Activated gamma-delta T cell (primary cell): ENCODE data around the gene RAB17.

Experiments
- DNase-seq: peaks from one replicate; lab custom pipeline; 2025; lab: John Stamatoyannopoulos, UW

The RAB17 gene

GRCh38 chr2:237536617-237537016, 53.9 kb downstream of the RAB17 start:
- DNase-seq = no peak

GRCh38 chr2:237536083-237536415, 54.5 kb downstream of the RAB17 start:
- no peak for DNase-seq

- DNase-seq = no peak
Measured at GRCh38 chr2:237535385-237536082, 55.0 kb downstream of the RAB17 start.

GRCh38 chr2:237534380-237534779, 56.2 kb downstream of the RAB17 start:
- DNase-seq = no peak

GRCh38 chr2:237533668-237534161, 56.8 kb downstream of the RAB17 start:
- DNase-seq = no peak

- DNase-seq = no peak
Measured at GRCh38 chr2:237532160-237532559, 58.4 kb downstream of the RAB17 start.

- DNase-seq = no peak
Measured at GRCh38 chr2:237530472-237531433, 59.8 kb downstream of the RAB17 start.

GRCh38 chr2:237529452-237530402, 60.8 kb downstream of the RAB17 start:
- DNase-seq = no peak

- DNase-seq = no peak
Measured at GRCh38 chr2:237527766-237528165, 62.8 kb downstream of the RAB17 start.

GRCh38 chr2:237527233-237527632, 63.3 kb downstream of the RAB17 start:
- no peak for DNase-seq

GRCh38 chr2:237525559-237526157, 64.9 kb downstream of the RAB17 start:
- DNase-seq = no peak

GRCh38 chr2:237524631-237525030, 65.9 kb downstream of the RAB17 start:
- DNase-seq = no peak
